HTERT RPE-1 (cell line): Measurements from ENCODE around the gene TBC1D26.
"Not testable (repeated sequence)": the region's sequence is repeated elsewhere in the genome, so short reads cannot be mapped to it uniquely, and the experiment has no call there.

ENCODE experiments used
- in situ Hi-C: fragments of 300-500 bp; cut with MboI; formaldehyde crosslinking; loops from 4 replicates; pipeline ENCODE4 v1.14.3; 2020; ENCODE audit warnings: low sequenced_read_pairs

Gene TBC1D26

DNA sequence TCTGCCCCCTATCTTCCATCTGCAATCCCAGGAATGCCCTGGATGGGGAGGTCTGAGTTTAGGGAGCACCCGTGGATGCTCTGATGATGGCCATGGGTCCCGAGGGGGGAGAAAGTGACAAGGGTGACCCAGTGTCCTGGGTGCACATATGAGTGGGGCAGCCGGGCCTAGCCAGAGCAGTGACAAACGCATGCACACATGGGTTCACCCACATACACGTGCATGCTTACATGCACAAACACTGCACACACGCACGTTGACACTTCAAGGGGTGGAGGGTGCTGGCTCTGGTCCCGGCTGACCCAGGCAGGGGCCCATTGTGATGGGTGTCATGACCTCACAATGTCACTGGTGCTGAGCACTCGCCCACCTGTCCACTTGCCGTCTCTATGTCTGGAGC lies at the start of gene TBC1D26:
Gene TBC1D26, plus strand, starts transcription at position 384 of the 400 bp plus-strand sequence. CDS start 3,066 bp downstream, outside the sequence.
- in situ Hi-C loops: not testable (repeated sequence)

DNA sequence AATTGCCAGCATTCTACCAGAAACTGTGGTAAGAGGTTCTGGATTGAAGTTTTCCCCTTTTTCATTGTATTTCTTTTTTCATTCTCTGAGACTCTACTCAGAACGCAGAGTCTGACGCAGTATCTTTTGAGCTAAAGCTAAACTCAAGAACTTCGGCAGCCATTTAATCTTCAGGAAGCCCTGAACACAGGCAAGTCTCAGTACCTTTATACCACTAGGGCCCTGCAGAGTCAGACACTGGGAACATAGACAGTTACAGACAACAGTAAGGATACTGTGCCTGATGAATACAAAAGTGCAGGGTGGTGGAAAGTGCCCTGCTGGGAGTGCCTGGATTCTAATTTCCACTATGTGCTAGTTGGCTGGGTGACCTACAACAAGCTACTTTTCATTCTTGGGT lies 48.9 kb upstream of the TBC1D26 start:
- in situ Hi-C loops: not testable (repeated sequence)

DNA sequence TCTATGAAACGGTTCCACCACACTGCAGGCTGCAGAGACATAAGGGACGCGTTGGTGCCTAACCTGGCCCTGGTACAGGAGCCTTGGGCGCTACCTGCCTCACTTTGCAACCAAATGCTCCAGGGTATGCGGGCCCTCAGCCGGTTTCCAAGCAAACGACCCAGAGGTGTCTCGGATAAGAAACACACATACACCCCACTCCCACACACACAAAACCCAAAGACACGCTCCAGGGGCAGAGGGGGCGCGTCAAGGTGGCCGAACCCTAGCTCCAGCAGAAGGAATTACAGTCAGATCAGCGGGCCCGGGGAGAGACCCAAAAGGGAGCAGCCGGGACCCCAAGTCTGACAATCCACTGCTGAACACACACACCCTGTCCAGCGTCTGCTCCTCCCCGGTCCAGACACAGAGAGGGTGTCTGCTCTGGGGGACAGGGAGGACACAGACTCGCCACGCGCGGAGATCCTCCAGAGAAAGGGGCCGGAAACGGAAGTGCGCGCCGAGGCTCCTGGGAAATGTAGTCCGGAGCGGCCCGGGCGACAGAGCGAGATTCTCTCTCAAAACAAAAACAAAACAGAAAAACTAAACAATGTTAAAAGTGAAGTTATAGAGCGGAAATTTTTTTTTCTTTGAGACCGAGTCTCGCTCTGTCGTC lies 48.1 kb upstream of the TBC1D26 start, which contains the start of gene TRIM16:
Gene TRIM16, minus strand, starts transcription at position 488 of the 655 bp plus-strand sequence. CDS start 32,702 bp downstream, outside the sequence.
- in situ Hi-C loops: not testable (repeated sequence)

DNA sequence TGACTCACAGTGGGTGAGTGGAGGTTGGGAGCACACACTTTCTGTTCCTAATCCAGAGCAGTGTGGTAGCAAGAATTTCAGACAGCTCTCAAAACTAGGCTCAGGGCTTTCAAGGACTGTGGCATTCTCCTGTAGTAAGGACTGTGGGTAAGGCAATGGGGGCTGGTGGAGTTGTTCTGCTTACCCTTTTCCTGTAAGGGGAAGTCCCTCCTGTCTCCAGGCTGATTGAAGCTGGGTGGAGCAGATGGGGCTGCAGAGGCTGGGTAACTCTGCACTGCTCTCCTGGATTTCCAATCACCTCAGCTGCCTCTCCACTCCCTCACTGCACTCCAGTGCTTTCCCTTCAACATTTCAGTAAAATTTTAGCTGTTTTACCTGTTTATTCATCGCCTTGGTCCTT lies 44.6 kb upstream of the TBC1D26 start:
- in situ Hi-C loops: not testable (repeated sequence)

DNA sequence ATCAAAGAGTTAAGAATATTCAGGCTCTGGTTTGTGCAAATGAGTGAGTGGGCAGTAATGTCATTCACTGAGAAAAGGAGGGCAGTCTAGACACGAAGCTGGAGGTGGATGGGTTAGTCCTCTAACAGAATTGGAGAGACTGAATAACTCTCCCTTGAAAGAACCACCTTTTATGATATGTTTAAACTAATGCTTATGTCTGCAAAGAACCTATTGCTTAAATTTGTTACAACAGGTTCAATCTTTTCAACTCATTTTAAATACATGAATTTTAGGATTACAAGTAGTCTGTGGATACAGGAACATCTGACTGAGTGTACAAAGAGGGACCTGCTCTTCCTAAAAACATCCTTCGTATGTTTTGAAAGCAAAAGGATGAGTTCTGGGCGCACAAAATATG lies 33.1 kb upstream of the TBC1D26 start:
- in situ Hi-C loops: not testable (repeated sequence)

DNA sequence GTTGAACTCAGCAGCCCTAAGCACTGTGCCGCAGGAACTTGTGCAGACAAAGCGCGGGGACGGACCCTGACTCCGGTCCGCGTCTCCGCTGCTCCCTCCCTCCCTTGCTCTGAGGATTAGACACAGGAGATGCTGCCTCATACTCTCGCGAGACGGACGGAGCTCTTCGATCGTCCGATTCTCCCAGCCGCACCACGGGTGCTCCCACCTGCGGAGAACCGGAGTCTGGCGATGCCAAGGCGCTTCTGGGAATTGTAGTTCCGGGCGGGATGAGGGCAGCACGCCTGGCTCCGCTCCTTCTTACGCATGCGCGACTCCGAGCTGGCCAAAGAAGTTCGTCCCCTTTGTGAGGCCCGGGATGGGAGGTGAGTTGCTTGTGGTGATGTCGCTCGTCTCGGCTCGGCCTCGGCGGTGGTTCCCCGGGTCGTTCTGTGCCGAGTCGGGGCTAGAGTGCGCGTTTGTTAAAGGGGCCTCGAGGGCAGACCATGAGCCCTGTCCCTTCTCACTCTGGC lies 32.6 kb upstream of the TBC1D26 start, which contains the start of gene ZNF286A:
Gene ZNF286A, plus strand, starts transcription at position 340 of the 512 bp plus-strand sequence. CDS start 578 bp downstream, outside the sequence.
- in situ Hi-C loops: not testable (repeated sequence)

DNA sequence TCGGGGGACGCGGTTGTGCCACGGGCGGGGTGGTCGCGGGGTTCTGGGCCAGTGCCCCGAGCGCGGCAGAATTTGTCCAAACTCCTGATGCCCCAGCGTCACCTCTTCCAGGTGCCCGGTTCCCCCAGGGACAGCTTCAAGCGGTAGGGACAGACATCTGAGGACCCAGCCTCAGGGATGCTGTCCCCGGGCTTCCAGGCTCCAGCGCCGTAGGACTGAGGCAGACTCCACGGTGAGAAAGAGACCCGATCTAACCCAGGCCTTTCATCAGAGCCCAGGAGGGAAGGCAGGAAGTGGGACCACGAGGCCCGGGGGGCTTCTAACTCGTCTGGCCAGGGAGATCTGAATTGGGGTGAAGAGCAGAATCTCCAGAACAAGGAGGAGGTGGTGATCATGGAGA lies 32.1 kb upstream of the TBC1D26 start:
- in situ Hi-C loops: not testable (repeated sequence)

DNA sequence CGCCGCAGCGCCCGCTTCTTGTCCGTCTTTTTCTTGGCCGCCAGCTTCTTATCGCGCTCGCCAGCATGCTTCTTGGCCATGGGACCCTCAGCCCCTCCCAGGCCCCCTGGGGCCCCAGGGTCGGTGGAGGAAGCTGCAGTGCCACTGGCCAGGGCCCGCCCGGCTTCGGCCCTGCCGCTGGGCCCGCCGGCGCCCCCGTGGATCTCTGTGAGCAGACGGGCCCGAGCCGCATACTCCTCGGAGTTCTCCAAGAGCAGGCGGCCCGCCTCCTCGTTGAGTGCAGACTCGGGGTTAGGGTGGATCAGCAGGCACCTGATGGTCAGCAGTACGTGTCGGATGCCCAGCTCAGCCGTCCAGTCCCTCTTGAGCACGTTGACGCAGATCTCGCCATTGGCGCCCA lies 27.8 kb upstream of the TBC1D26 start:
- in situ Hi-C loops: not testable (repeated sequence)

DNA sequence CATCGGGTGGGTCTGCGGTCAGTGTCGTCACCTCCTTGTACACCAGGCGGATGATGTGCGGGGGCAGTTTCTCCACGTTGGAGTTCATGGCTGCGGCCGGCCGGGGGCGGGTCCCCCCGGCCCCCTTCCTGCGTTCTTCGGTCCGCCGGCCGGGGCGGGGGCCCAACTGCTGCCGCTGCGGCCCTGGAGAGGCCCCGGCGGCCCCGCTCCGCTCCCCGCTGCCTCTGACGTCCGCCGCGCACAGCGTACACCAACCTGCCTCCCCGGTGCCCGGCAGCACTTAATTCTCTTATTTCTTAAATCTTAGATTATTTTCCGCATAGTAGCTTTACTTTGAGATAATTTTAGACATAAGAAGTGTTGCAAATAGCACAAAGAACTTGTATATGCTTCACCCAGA lies 27.3 kb upstream of the TBC1D26 start:
- in situ Hi-C loops: not testable (repeated sequence)

DNA sequence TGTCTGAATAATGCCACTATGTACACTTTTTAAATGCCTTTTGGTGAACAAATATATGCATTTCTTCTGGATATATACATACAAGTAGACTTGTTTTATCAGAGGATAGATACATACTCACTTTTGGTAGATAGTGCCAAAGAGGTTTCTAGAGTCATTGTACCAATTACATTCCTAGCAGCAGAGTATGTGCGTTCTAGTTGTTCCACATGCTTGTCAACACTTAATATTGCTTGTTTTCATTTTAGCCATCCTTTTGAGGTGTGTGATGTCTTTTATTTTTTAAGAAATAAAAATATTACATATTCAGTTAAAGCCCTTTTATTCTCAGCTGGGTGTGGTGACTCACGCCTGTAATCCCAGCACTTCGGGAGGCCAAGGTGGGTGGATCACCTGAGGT lies 23.2 kb upstream of the TBC1D26 start:
- in situ Hi-C loops: not testable (repeated sequence)

DNA sequence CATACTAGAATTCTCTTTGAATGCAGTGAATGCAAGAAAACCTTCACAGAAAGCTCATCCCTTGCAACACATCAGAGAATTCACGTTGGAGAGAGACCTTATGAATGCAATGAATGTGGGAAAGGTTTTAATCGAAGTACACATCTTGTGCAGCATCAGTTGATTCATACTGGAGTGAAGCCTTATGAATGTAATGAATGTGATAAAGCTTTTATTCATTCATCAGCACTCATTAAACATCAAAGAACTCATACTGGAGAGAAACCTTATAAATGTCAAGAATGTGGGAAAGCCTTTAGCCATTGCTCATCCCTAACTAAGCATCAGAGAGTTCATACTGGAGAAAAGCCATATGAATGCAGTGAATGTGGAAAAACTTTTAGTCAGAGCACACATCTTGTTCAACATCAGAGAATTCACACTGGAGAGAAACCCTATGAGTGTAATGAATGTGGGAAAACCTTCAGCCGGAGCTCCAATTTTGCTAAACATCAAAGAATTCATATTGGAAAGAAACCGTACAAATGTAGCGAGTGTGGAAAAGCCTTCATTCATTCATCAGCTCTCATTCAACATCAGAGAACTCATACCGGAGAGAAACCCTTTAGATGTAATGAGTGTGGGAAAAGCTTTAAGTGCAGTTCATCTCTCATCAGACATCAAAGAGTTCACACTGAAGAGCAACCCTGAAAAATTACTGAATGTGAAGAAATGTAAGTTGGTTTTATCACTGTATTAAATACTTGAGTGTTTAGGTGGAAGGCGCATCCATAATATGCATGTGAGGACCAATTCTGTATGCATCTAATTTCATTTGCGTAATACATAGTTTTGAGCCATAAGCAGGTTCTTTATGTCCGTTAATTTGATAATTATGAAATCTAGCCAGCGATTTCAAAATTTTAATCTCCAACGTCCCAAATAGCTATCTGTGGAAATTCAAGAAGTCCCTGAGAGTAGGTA lies 15.2 kb upstream of the TBC1D26 start:
- in situ Hi-C loops: not testable (repeated sequence)

DNA sequence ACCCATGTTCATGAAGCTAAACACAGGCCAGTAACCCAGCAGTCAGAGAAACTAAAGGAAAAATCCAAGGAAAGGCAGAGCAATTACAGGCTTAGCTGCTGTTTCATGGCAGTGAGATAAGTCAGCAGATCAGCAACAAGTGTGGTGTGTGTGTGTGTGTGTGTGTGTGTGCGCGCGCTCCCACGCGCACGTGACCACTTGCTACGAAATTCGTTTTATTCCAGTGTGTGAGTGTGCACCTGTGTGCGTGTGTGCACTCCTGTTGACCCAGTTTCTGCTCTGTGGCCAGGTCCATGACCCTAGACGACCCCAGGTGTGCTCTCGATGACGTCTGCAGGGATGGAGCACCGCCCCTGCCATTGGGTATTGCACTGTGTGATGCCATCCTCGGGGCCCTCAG lies 1.5 kb upstream of the TBC1D26 start:
- in situ Hi-C loops: not testable (repeated sequence)

DNA sequence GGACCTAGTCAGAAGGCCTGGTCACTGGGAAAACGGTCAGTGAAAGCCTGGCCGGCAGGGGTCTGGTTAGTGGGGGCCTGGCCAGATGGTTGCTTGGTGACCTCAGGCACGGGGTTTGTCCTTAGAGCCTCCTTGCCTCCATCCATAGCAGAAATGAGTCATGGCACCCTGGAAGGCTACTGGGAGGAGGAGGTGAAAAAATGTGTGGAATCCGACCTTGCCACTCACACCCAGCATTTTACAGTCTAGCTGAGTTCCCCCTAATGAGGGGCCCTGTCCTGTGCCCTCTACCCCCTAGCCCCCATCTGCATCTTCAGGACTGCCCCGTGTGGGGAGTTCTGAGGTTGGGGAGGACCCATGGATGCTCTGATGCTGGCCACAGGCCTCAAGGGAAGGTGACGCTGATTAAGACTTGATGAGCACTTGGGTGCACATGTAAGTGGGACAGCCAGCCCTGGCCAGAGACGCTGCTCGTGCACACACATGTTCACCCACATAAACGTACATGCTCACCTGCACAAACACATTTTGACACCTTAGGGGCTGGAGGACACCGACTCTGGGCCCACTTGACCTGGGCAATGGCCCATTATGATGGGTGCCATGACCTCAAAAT lies 1.2 kb downstream of the TBC1D26 start:
- in situ Hi-C loops: not testable (repeated sequence)

DNA sequence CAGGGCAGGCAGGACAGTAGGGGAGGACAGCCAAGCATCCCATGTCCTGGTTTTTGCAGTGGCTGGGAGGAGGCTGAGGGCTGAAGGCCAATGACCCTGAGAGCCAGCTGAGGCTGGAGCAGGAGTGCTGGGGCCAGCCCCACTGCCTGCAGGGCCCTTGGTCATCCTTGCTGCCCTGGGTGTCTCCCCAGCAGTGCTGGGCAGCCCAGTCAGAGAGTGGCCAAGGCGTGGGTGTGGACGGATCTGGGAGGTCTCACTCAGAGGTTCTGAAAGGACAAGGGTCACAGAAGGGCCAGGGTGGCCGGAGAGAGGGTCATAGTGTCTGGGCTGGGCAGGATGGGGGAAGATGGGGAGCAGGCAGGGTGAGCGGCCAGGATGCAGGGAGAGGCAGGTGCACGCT lies 4.5 kb downstream of the TBC1D26 start:
- in situ Hi-C loops: not testable (repeated sequence)

DNA sequence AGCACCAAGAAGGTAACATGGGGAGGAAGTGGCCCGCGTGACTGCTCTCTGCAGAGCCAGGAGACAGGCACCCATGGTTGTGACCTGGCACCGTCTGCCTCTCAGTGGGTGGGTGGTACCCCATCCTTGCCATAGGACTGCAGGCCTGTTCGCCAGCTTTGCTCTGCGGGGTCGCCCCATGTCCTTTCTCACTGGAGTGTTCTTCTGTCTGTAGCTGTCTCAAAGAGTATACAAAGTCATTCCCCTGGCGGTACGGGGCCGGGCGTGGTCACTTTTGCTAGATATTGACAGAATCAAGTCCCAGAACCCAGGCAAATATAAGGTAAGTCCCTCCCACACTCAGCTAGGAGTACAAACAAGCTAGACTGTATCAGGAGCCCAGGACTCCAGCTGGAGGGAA lies 6.0 kb downstream of the TBC1D26 start:
- in situ Hi-C loops: no loop called here

DNA sequence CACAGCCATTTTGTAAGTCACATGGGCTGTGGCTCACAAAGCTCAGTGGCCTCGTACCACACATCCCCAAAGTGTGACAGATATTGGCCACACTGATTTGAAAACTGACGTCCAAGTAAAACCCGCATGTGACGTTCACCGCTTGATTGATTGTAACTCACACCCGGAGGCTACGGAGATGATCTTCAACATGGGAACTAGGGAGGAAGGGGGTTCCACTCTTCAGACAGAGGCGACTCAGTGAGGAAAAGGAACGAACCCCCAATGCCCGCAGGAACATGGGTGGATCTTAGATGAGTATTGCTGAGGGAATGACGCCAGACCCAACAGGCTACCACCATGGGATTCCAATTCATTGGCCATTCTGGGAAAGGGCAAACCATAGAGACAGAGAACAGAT lies 7.2 kb downstream of the TBC1D26 start:
- in situ Hi-C loops: not testable (repeated sequence)

DNA sequence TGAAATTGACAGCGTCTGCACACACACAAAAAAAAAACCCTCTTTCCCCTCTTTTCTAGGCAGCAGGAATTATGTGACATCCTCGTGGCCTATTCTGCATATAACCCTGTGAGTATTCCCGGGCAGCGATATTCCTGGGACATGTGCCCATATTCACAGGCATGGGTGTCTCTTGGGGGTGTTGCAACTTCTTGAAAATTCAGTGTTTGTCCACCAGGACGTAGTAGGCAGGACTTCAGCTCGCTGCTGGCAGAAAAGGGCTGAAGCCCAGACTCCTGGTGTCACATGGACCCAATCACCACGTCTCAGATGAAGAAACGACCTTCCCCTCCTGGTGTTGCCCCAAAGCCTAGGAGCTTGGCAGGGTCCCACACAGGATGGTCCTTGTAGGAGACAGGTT lies 8.0 kb downstream of the TBC1D26 start:
- in situ Hi-C loops: not testable (repeated sequence)

DNA sequence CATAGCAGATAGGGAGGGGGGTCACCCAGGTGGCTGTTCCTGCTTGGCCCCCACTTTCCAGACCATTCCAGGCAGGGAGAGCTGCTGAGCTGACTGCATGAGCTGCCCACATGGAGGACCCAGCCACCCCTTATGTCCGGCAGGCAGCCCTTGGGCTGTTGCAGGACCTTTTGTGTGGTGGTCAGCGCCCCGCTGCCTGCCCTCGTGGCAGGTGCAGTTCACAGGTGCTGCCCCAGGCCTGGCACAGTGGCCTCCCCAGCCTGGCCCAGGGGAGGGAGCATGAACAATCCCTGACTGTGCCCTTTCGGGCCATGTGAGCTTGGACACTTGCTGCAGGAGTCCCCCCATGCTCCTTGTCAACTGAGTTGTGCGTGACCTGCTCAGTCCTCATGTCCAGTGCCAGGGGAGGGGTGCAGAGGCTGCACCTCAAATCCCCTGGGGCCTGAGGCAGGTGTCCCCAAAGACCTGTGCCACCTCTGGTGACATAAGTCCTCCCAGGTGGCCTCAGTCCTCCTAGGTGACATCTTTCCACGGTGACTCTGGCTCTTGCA lies 8.6 kb downstream of the TBC1D26 start:
- in situ Hi-C loops: no loop called here

DNA sequence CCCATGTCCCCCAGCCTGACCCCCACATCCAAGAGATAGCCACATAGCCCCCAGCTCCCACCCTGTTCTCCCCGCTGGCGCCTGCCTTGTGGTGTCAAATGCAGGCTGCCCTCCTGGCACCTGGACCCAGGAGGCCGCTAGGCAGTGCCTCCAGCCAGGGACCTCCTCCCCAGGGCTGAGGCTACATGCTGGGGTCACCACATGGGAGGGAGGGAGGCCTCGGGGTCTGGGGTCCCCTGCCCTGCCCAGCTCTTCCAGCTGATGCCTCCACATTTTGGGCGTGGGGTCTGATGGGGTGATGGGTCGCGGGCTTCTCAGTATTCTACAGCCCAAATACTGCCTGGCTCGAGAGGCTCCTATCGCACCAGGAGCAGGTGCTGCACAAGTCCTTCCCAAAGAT lies 9.5 kb downstream of the TBC1D26 start:
- in situ Hi-C loops: no loop called here

DNA sequence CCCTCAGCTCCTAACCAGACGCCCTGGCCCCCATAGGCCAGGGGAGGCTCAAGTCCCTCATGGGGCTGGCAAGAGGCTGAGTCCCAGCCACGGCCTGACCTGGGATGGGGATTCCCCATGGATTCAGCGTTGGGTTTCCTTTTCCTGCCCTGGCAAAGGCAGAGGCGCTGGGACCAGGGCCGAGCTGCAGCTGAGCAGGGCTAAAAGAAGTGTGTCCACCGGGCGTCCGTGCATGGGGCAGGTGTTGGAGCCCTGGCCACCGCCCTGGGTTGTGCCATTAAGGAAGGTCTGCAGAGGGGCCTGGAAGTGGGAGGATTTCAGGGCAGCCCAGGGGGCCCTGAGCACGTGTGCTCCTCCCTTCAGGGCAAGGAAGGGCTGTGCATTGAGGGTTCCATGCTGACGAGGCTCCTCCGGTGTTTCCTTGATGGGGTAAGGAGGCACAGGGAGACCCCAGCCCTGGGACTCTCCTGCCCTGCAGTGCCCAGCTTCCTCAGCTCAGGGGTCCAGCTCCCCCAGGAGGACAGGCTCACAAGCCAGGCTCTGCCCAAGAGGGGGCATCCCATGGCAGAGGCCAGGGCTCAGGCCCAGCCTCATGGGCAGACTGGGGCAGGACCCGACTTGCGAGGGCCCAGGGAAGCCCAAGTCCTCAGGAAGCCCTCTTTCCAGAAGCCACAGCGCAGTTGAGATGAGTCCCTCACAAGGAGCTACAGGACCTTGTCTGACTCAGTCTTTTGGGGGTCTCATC lies 10.1 kb downstream of the TBC1D26 start:
- in situ Hi-C loops: no loop called here
